ENCODE results near the gene SCN1B. TPM values are rescaled to one million over a fixed set of nuclear protein-coding genes. Genes with fewer than 3 reads are reported as not detected.
"Not testable (repeated sequence)": the region's sequence is repeated elsewhere in the genome, so short reads cannot be mapped to it uniquely, and the experiment has no call there.

The SCN1B gene
- total RNA-seq, 3 donors from 2014 or later (not counting 1 experiment from before 2014, with no cell fraction given): 0.94 to 1.5 (median 1.1) TPM

- DNase-seq (peak; percentile 69 to 93), ATAC-seq (peak; percentile 35 to 66 (median 59))
- H3K4me1 ChIP-seq (ENCODE audit: control insufficient read depth, insufficient read depth, low read length): peaks cover 75% of the 10 kb centered on the region
- no peak overlapping the region for H3K4me3 ChIP-seq (ENCODE audit: low read length)
- Mint-ChIP-seq H3K4me1 (peaks cover 52 to 70% of the 10 kb centered on the region in 2 donors), H3K27ac (peak overlapping the region; percentile 86 to 98), H3K27me3 (ENCODE audit: low read depth in 2 of 2) (no peaks in the 10 kb centered on the region), H3K9me3 (no peaks in the 10 kb centered on the region), H3K4me3 (peak overlapping the region; percentile 77), H3K36me3 (no peaks in the 10 kb centered on the region)
- H3K9me3 ChIP-seq (ENCODE audit: control insufficient read depth, insufficient read depth, low read length): no peaks in the 10 kb centered on the region
- WGBS (ENCODE audit: insufficient coverage): 54% methylated on average over 23 of the region's 23 CpGs
- no peaks in the 10 kb centered on the region for H3K27me3 ChIP-seq (ENCODE audit: control insufficient read depth, insufficient read depth, low read length)
- peak overlapping the region; percentile 41 for H3K27ac ChIP-seq (ENCODE audit: low read length)
- intact Hi-C loops (cut with micrococcal nuclease): loop anchor here (1.0 to 5.0 kb wide), 2 partner anchors 41 to 198 kb away; no protein-coding TSS in a partner anchor
- peaks cover 43% of the 10 kb centered on the region for H3K36me3 ChIP-seq (ENCODE audit: control insufficient read depth, insufficient read depth, low read length)
- no peak for TF ChIP-seq CTCF (IDR thresholded peaks at IDR 0.05)
Observed at GRCh38 chr19:35013820-35014754, 16.2 kb upstream of the SCN1B start.

- not testable (repeated sequence) for H3K27me3 Mint-ChIP-seq (ENCODE audit: low read depth in 2 of 2)
Observed at GRCh38 chr19:35014774-35015173, 15.5 kb upstream of the SCN1B start.

GRCh38 chr19:35015270-35015953 lies 14.9 kb upstream of the SCN1B start:
- peaks cover 6% of the 10 kb centered on the region for H3K36me3 Mint-ChIP-seq
- H3K4me1 ChIP-seq (ENCODE audit: control insufficient read depth, insufficient read depth, low read length): peaks cover 66% of the 10 kb centered on the region
- no peaks in the 10 kb centered on the region for H3K27me3 Mint-ChIP-seq (ENCODE audit: low read depth in 2 of 2)
- peaks cover 48 to 66% of the 10 kb centered on the region in 2 donors for H3K4me1 Mint-ChIP-seq
- H3K27ac Mint-ChIP-seq: no peak overlapping the region
- H3K27ac ChIP-seq (ENCODE audit: low read length): no peak overlapping the region
- TF ChIP-seq CTCF (IDR thresholded peaks at IDR 0.05): no peak
- no peaks in the 10 kb centered on the region for H3K9me3 Mint-ChIP-seq
- peaks cover 38% of the 10 kb centered on the region for H3K36me3 ChIP-seq (ENCODE audit: control insufficient read depth, insufficient read depth, low read length)
- 91% methylated on average over 16 of the region's 16 CpGs for WGBS (ENCODE audit: insufficient coverage)
- ATAC-seq (no peak), DNase-seq (no peak)
- H3K9me3 ChIP-seq (ENCODE audit: control insufficient read depth, insufficient read depth, low read length): no peaks in the 10 kb centered on the region
- intact Hi-C loops (cut with micrococcal nuclease): no loop called here
- no peak overlapping the region for H3K4me3 Mint-ChIP-seq
- H3K27me3 ChIP-seq (ENCODE audit: control insufficient read depth, insufficient read depth, low read length): no peaks in the 10 kb centered on the region
- no peak overlapping the region for H3K4me3 ChIP-seq (ENCODE audit: low read length)

More at GRCh38 chr19:35014774-35015173, 15.5 kb upstream of the SCN1B start:
- H3K36me3 Mint-ChIP-seq; DNase-seq; ATAC-seq; H3K27me3 ChIP-seq (ENCODE audit: control insufficient read depth, insufficient read depth, low read length); H3K9me3 ChIP-seq (ENCODE audit: control insufficient read depth, insufficient read depth, low read length); H3K9me3 Mint-ChIP-seq; H3K4me3 ChIP-seq (ENCODE audit: low read length): not testable (repeated sequence)
- H3K4me3 Mint-ChIP-seq: peak overlapping the region; percentile 77
- WGBS (ENCODE audit: insufficient coverage): 87% methylated on average over 4 of the region's 4 CpGs
- Histone ChIP-seq H3K4me1 (ENCODE audit: control insufficient read depth, insufficient read depth, low read length) (peaks cover 72% of the 10 kb centered on the region), H3K27ac (ENCODE audit: low read length) (peak overlapping the region; percentile 26), H3K36me3 (ENCODE audit: control insufficient read depth, insufficient read depth, low read length) (peaks cover 44% of the 10 kb centered on the region)
- intact Hi-C loops (cut with micrococcal nuclease): loop anchor here (5.0 kb wide), 1 partner anchor 198 kb away; no protein-coding TSS in a partner anchor
- H3K27ac Mint-ChIP-seq: peak overlapping the region; percentile 86 to 98
- peaks cover 52 to 70% of the 10 kb centered on the region in 2 donors for H3K4me1 Mint-ChIP-seq

GRCh38 chr19:35015954-35016351 lies 14.3 kb upstream of the SCN1B start:
- peaks cover 6% of the 10 kb centered on the region for H3K36me3 Mint-ChIP-seq
- H3K4me1 Mint-ChIP-seq: peaks cover 46 to 65% of the 10 kb centered on the region in 2 donors
- H3K4me1 ChIP-seq (ENCODE audit: control insufficient read depth, insufficient read depth, low read length): peaks cover 60% of the 10 kb centered on the region

More at GRCh38 chr19:35015954-35016351, 14.3 kb upstream of the SCN1B start:
- 100% methylated on average over 6 of the region's 6 CpGs for WGBS (ENCODE audit: insufficient coverage)
- DNase-seq (no peak), ATAC-seq (no peak)
- Mint-ChIP-seq H3K9me3 (no peaks in the 10 kb centered on the region), H3K27me3 (ENCODE audit: low read depth in 2 of 2) (no peaks in the 10 kb centered on the region), H3K4me3 (no peak overlapping the region), H3K27ac (no peak overlapping the region)
- H3K27ac ChIP-seq (ENCODE audit: low read length): no peak overlapping the region
- intact Hi-C loops (cut with micrococcal nuclease): no loop called here
- no peaks in the 10 kb centered on the region for H3K27me3 ChIP-seq (ENCODE audit: control insufficient read depth, insufficient read depth, low read length)
- no peak overlapping the region for H3K4me3 ChIP-seq (ENCODE audit: low read length)
- no peak for TF ChIP-seq CTCF (IDR thresholded peaks at IDR 0.05)
- no peaks in the 10 kb centered on the region for H3K9me3 ChIP-seq (ENCODE audit: control insufficient read depth, insufficient read depth, low read length)
- peaks cover 41% of the 10 kb centered on the region for H3K36me3 ChIP-seq (ENCODE audit: control insufficient read depth, insufficient read depth, low read length)
